Hypothalamus (tissue), 51 donors: ENCODE measurements around the gene SH3GLB1.

Experiments used
- DNase-seq, 51 donors: peaks; one replicate each; lab custom pipeline; 2025; lab: John Stamatoyannopoulos, UW

SH3GLB1 gene

GRCh38 chr1:86731416-86731815, 27.0 kb downstream of the SH3GLB1 start:
- no peak for DNase-seq

GRCh38 chr1:86733340-86733739, 29.0 kb downstream of the SH3GLB1 start:
- no peak for DNase-seq

- DNase-seq: no peak
Measured at GRCh38 chr1:86739648-86740509, 35.5 kb downstream of the SH3GLB1 start.

GRCh38 chr1:86741947-86742572, 37.7 kb downstream of the SH3GLB1 start:
- DNase-seq: peak in 10 of 51 donors; percentile 1 to 30 (median 10)

- DNase-seq: no peak
Measured at GRCh38 chr1:86747304-86747703, 42.9 kb downstream of the SH3GLB1 start.

GRCh38 chr1:86748622-86749373, 44.4 kb downstream of the SH3GLB1 start:
- no peak for DNase-seq

- DNase-seq: no peak
Measured at GRCh38 chr1:86750076-86750475, 45.7 kb downstream of the SH3GLB1 start.

- no peak for DNase-seq
Measured at GRCh38 chr1:86750530-86750929, 46.2 kb downstream of the SH3GLB1 start.

- no peak for DNase-seq
Measured at GRCh38 chr1:86751923-86752322, 47.5 kb downstream of the SH3GLB1 start.

GRCh38 chr1:86753700-86754099, 49.3 kb downstream of the SH3GLB1 start:
- no peak for DNase-seq

- DNase-seq: no peak
Measured at GRCh38 chr1:86754265-86754974, 50.0 kb downstream of the SH3GLB1 start.

- no peak for DNase-seq
Measured at GRCh38 chr1:86756062-86756406, 51.7 kb downstream of the SH3GLB1 start.

- peak in 22 of 51 donors; percentile 2 to 53 (median 29) for DNase-seq
Measured at GRCh38 chr1:86757272-86757984, 53.1 kb downstream of the SH3GLB1 start.

- no peak for DNase-seq
Measured at GRCh38 chr1:86758570-86758969, 54.2 kb downstream of the SH3GLB1 start.

GRCh38 chr1:86760199-86760598, 55.8 kb downstream of the SH3GLB1 start:
- DNase-seq: no peak

GRCh38 chr1:86762336-86762735, 58.0 kb downstream of the SH3GLB1 start:
- DNase-seq: no peak

- DNase-seq: no peak
Measured at GRCh38 chr1:86764523-86764922, 60.1 kb downstream of the SH3GLB1 start.

GRCh38 chr1:86765073-86765472, 60.7 kb downstream of the SH3GLB1 start:
- DNase-seq: no peak

GRCh38 chr1:86765674-86766073, 61.3 kb downstream of the SH3GLB1 start:
- no peak for DNase-seq

- no peak for DNase-seq
Measured at GRCh38 chr1:86768554-86768953, 64.2 kb downstream of the SH3GLB1 start.
